Karpas-422 (cell line): ENCODE results near the gene RNF215. TPM values are rescaled to one million over a fixed set of nuclear protein-coding genes. Genes with fewer than 3 reads are reported as not detected.

Experiments used
- DNase-seq: peaks from one replicate; pipeline ENCODE4 v3.0.0-alpha.2; 2015
- H2AFZ ChIP-seq: fragments of 200-600 bp; sonication (generic); 2 replicates; pipeline ENCODE4 v1.6.1; 2014; ENCODE audit warnings: antibody characterized with exemption, low read length, mixed read lengths
- H3K27ac ChIP-seq: fragments of 200-600 bp; sonication (generic); 2 replicates; pipeline ENCODE4 v1.5.1; 2014; ENCODE audit warnings: mild to moderate bottlenecking, low read length, moderate library complexity
- H3K27me3 ChIP-seq: fragments of 200-600 bp; sonication (generic); 2 replicates; pipeline ENCODE4 v1.6.1; 2014; ENCODE audit warnings: low read length, mixed read lengths
- H3K36me3 ChIP-seq: fragments of 200-600 bp; sonication (generic); 2 replicates; pipeline ENCODE4 v1.6.1; 2014; ENCODE audit warnings: low read length, mixed read lengths; ENCODE audit not compliant: insufficient read depth
- H3K4me1 ChIP-seq: fragments of 200-600 bp; sonication (generic); 2 replicates; pipeline ENCODE4 v1.6.1; 2014; ENCODE audit warnings: mild to moderate bottlenecking, low read length, mixed read lengths
- H3K4me2 ChIP-seq: fragments of 200-600 bp; sonication (generic); 2 replicates; pipeline ENCODE4 v1.6.1; 2014; ENCODE audit warnings: low read length, low read depth, mild to moderate bottlenecking; ENCODE audit not compliant: poor library complexity, severe bottlenecking
- H3K4me3 ChIP-seq: fragments of 200-600 bp; sonication (generic); 2 replicates; pipeline ENCODE4 v1.5.1; 2014; ENCODE audit warnings: mild to moderate bottlenecking, antibody characterized with exemption, low read length, mixed read lengths
- H3K79me2 ChIP-seq: fragments of 200-600 bp; sonication (generic); 2 replicates; pipeline ENCODE4 v1.6.1; 2014; ENCODE audit warnings: mild to moderate bottlenecking, low read length, mixed read lengths
- H3K9ac ChIP-seq: fragments of 200-600 bp; sonication (generic); 2 replicates; pipeline ENCODE4 v1.6.0; 2014; ENCODE audit warnings: low read length
- H3K9me2 ChIP-seq: fragments of 200-600 bp; sonication (generic), shearing (Covaris generic); replicated peaks from 2 replicates; pipeline ENCODE4 v1.6.0; 2014; ENCODE audit warnings: mild to moderate bottlenecking, low read length, moderate library complexity; ENCODE audit not compliant: insufficient read depth
- H3K9me3 ChIP-seq: fragments of 300-700, 200-600 bp; sonication (generic); 2 replicates; pipeline ENCODE4 v1.6.1; 2014; ENCODE audit warnings: low read length, mixed read lengths
- H4K20me1 ChIP-seq: fragments of 200-600 bp; sonication (generic); 2 replicates; pipeline ENCODE4 v1.6.1; 2014; ENCODE audit warnings: mild to moderate bottlenecking, antibody characterized with exemption, low read length, low read depth; ENCODE audit not compliant: insufficient read depth
- total RNA-seq: library from RNA; depleted of rRNA; stranded (reverse); fragments of >200 nt; shearing (Covaris generic); gene quantifications from 2 replicates; pipeline ENCODE4 v1.2.3, GENCODE V29; 2014; ENCODE audit warnings: low replicate concordance

The RNF215 gene
- total RNA-seq, 1 experiment from 2014 or later: 4.0 TPM

GRCh38 chr22:30356449-30357235, 30.6 kb downstream of the RNF215 start, which contains the start of the genes CCDC157 and SF3A1:
Gene CCDC157, plus strand, starts transcription at chr22:30357007. Its CDS starts 8,994 bp downstream, at chr22:30366001.
Gene SF3A1, minus strand, starts transcription at chr22:30356894. Its CDS starts 102 bp downstream, at chr22:30356792.
- H3K27ac ChIP-seq: peak within 1 kb of the TSS; percentile 19; the same call in 1 of the 2 replicates
- H3K79me2 ChIP-seq: peaks cover 48% of the 10 kb centered on the region
- H3K4me1 ChIP-seq: peaks cover 23% of the 10 kb centered on the region
- no peaks in the 10 kb centered on the region for H3K9me2 ChIP-seq
- H3K9me3 ChIP-seq: no peaks in the 10 kb centered on the region
- peaks cover 17% of the 10 kb centered on the region; the same call in 1 of the 2 replicates for H3K36me3 ChIP-seq
- peak within 1 kb of the TSS; percentile 90 for H3K9ac ChIP-seq
- H2AFZ ChIP-seq: peak within 1 kb of the TSS; percentile 91
- H3K27me3 ChIP-seq: no peaks in the 10 kb centered on the region
- peak within 1 kb of the TSS; percentile 82 for H3K4me2 ChIP-seq
- DNase-seq: peak; percentile 95
- H3K4me3 ChIP-seq: peak within 1 kb of the TSS; percentile 91
- H4K20me1 ChIP-seq: peaks cover 25% of the 10 kb centered on the region

- H2AFZ ChIP-seq: no peak overlapping the region
- peak overlapping the region; percentile 90 for H3K9ac ChIP-seq
- no peaks in the 10 kb centered on the region for H3K9me2 ChIP-seq
- no peak for DNase-seq
- peak overlapping the region; percentile 91; the same call in 1 of the 2 replicates for H3K4me3 ChIP-seq
- H3K9me3 ChIP-seq: no peaks in the 10 kb centered on the region
- peaks cover 23% of the 10 kb centered on the region for H3K4me1 ChIP-seq
- peaks cover 30% of the 10 kb centered on the region for H3K36me3 ChIP-seq
- no peak overlapping the region for H3K27ac ChIP-seq
- peak overlapping the region; percentile 82 for H3K4me2 ChIP-seq
- H3K27me3 ChIP-seq: no peaks in the 10 kb centered on the region
- H3K79me2 ChIP-seq: peaks cover 66% of the 10 kb centered on the region
- peaks cover 28% of the 10 kb centered on the region for H4K20me1 ChIP-seq
Measured at GRCh38 chr22:30354644-30355043, 32.6 kb downstream of the RNF215 start.

GRCh38 chr22:30351226-30351625, 36.0 kb downstream of the RNF215 start:
- Histone ChIP-seq H3K4me3 (no peak overlapping the region), H3K9ac (no peak overlapping the region), H3K27me3 (no peaks in the 10 kb centered on the region), H2AFZ (no peak overlapping the region), H3K4me1 (peaks cover 18% of the 10 kb centered on the region), H3K36me3 (peaks cover 50% of the 10 kb centered on the region), H3K4me2 (no peak overlapping the region), H3K9me3 (no peaks in the 10 kb centered on the region), H4K20me1 (peaks cover 34% of the 10 kb centered on the region), H3K79me2 (peaks cover 84% of the 10 kb centered on the region), H3K27ac (no peak overlapping the region), H3K9me2 (no peaks in the 10 kb centered on the region)
- DNase-seq: no peak

- Histone ChIP-seq H3K4me3 (no peak overlapping the region), H3K9me2 (no peaks in the 10 kb centered on the region), H3K27ac (no peak overlapping the region), H3K27me3 (no peaks in the 10 kb centered on the region), H3K9ac (no peak overlapping the region), H2AFZ (no peak overlapping the region), H3K9me3 (no peaks in the 10 kb centered on the region), H3K4me2 (no peak overlapping the region), H4K20me1 (peaks cover 11% of the 10 kb centered on the region; the same call in 1 of the 2 replicates), H3K79me2 (peaks cover 60% of the 10 kb centered on the region), H3K36me3 (peaks cover 69% of the 10 kb centered on the region), H3K4me1 (no peaks in the 10 kb centered on the region)
- no peak for DNase-seq
Measured at GRCh38 chr22:30348809-30349208, 38.4 kb downstream of the RNF215 start.

- Histone ChIP-seq H3K4me3 (no peak overlapping the region), H3K79me2 (peaks cover 56% of the 10 kb centered on the region), H3K9me2 (no peaks in the 10 kb centered on the region), H2AFZ (no peak overlapping the region), H3K4me1 (no peaks in the 10 kb centered on the region), H3K9ac (no peak overlapping the region), H3K27ac (no peak overlapping the region), H3K36me3 (peaks cover 73% of the 10 kb centered on the region), H3K27me3 (no peaks in the 10 kb centered on the region), H4K20me1 (peaks cover 9% of the 10 kb centered on the region; the same call in 1 of the 2 replicates), H3K9me3 (no peaks in the 10 kb centered on the region), H3K4me2 (no peak overlapping the region)
- no peak for DNase-seq
Measured at GRCh38 chr22:30348404-30348803, 38.8 kb downstream of the RNF215 start.

GRCh38 chr22:30347255-30347892, 39.8 kb downstream of the RNF215 start:
- Histone ChIP-seq H3K4me3 (no peak overlapping the region), H3K79me2 (peaks cover 48% of the 10 kb centered on the region), H3K9ac (no peak overlapping the region), H3K27ac (no peak overlapping the region), H3K9me2 (no peaks in the 10 kb centered on the region), H3K4me1 (no peaks in the 10 kb centered on the region), H3K9me3 (no peaks in the 10 kb centered on the region), H3K4me2 (no peak overlapping the region), H4K20me1 (peaks cover 9% of the 10 kb centered on the region; the same call in 1 of the 2 replicates), H2AFZ (no peak overlapping the region), H3K27me3 (no peaks in the 10 kb centered on the region), H3K36me3 (peaks cover 76% of the 10 kb centered on the region)
- no peak for DNase-seq

- Histone ChIP-seq H3K9me2 (no peaks in the 10 kb centered on the region), H3K4me1 (no peaks in the 10 kb centered on the region), H3K9ac (no peak overlapping the region), H3K4me3 (no peak overlapping the region), H3K27me3 (no peaks in the 10 kb centered on the region), H2AFZ (no peak overlapping the region), H3K36me3 (peaks cover 66% of the 10 kb centered on the region), H3K79me2 (peaks cover 22% of the 10 kb centered on the region), H3K27ac (no peak overlapping the region), H4K20me1 (0 out of 2 replicates have a peak, but pooled peaks cover 6% of the 10 kb centered on the region), H3K9me3 (no peaks in the 10 kb centered on the region), H3K4me2 (no peak overlapping the region)
- DNase-seq: no peak
Measured at GRCh38 chr22:30344447-30345200, 42.6 kb downstream of the RNF215 start.
